Activated CD4-positive, alpha-beta T cell treated with anti-CD3 and anti-CD28 coated beads for 48 hours (primary cell): ENCODE results near the gene CRTC3.
"Not testable (repeated sequence)": the region's sequence is repeated elsewhere in the genome, so short reads cannot be mapped to it uniquely, and the experiment has no call there.

ENCODE experiments used
- DNase-seq: peaks from one replicate; pipeline ENCODE4 v3.0.0-alpha.2; 2020

The CRTC3 gene

GRCh38 chr15:90681056-90681455 lies 151.3 kb downstream of the CRTC3 start:
- no peak for DNase-seq

- no peak for DNase-seq
Observed at GRCh38 chr15:90681480-90681879, 151.8 kb downstream of the CRTC3 start.

GRCh38 chr15:90683371-90683770 lies 153.6 kb downstream of the CRTC3 start:
- no peak for DNase-seq

- DNase-seq, result no peak
Observed at GRCh38 chr15:90683876-90684275, 154.2 kb downstream of the CRTC3 start.

- DNase-seq, result no peak
Observed at GRCh38 chr15:90684281-90684680, 154.6 kb downstream of the CRTC3 start.

GRCh38 chr15:90685591-90686434 lies 156.1 kb downstream of the CRTC3 start:
- no peak for DNase-seq

GRCh38 chr15:90686435-90687218 lies 156.9 kb downstream of the CRTC3 start:
- peak; percentile 33 for DNase-seq

- DNase-seq, result not testable (repeated sequence)
Observed at GRCh38 chr15:90689326-90689961, 159.7 kb downstream of the CRTC3 start.

GRCh38 chr15:90690585-90690984 lies 160.9 kb downstream of the CRTC3 start:
- DNase-seq, result no peak

- no peak for DNase-seq
Observed at GRCh38 chr15:90691369-90691768, 161.6 kb downstream of the CRTC3 start.

- no peak for DNase-seq
Observed at GRCh38 chr15:90691982-90692773, 162.5 kb downstream of the CRTC3 start.
